ENCODE results near the gene IFNA21.
"Not testable (repeated sequence)": the region's sequence is repeated elsewhere in the genome, so short reads cannot be mapped to it uniquely, and the experiment has no call there.

DNA sequence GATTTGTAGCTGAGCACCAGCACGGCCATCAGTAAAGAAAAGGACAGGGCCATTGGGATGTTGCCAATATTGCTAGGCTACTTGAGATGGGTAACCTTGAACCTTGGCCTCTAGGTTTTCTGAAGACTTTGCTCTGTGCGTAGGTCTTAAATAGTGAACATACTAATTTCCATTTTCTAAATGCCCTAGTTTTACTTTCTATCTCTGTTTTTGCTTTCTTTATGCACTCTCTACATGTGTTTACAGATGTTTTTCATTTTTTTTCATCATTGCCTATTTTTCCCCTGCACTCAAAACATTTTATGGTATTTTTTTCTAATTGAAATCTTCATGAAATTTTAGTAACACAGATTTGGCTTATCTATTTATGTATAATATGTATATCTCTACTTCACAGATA is at the start of gene IFNA21:
- TF ChIP-seq, protein P1, sequence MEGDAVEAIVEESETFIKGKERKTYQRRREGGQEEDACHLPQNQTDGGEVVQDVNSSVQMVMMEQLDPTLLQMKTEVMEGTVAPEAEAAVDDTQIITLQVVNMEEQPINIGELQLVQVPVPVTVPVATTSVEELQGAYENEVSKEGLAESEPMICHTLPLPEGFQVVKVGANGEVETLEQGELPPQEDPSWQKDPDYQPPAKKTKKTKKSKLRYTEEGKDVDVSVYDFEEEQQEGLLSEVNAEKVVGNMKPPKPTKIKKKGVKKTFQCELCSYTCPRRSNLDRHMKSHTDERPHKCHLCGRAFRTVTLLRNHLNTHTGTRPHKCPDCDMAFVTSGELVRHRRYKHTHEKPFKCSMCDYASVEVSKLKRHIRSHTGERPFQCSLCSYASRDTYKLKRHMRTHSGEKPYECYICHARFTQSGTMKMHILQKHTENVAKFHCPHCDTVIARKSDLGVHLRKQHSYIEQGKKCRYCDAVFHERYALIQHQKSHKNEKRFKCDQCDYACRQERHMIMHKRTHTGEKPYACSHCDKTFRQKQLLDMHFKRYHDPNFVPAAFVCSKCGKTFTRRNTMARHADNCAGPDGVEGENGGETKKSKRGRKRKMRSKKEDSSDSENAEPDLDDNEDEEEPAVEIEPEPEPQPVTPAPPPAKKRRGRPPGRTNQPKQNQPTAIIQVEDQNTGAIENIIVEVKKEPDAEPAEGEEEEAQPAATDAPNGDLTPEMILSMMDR (IDR thresholded peaks at IDR 0.05): not testable (repeated sequence)
- TF ChIP-seq POLR2AphosphoS5 (IDR thresholded peaks at IDR 0.05): not testable (repeated sequence)
